ENCODE measurements around the gene GTPBP3. TPM values are rescaled to one million over a fixed set of nuclear protein-coding genes. Genes with fewer than 3 reads are reported as not detected.

GTPBP3 gene
- total and polyA plus RNA-seq, 3 experiments from 2014 or later = 13.3 to 55.7 (median 47.3) TPM

DNA sequence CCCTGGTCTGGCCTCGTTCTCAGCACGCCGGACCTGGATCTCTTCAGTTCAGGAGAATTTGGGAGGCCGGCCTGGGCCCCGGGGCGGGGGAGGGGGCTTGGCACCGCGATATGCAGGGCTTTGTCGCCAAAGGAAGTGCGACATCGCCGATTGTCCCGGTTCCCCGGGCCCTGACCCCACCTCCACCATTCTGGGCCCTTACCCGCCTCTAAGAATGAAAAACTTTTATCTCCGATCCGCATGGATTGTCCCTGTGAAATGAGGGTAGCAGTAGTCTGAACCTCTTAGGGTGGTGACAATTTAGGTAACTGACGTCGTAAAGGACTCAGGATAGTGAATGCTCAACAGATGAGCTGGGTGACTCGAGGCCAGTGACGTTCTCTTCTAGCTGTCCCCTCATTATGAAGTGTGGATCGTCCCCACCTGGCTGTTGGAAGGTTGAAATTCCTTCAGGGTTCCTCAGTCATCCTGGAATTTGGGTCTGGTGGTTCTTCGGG lies 27.3 kb upstream of the GTPBP3 start:
- Histone ChIP-seq H3K9me3 (ENCODE audit: low read length) (no peaks in the 10 kb centered on the region), H3K27ac (ENCODE audit: low read depth, low read length) (peak overlapping the region; percentile 89), H3K4me3 (ENCODE audit: low read length) (peak overlapping the region; percentile 93), H3K27me3 (ENCODE audit: insufficient read depth, low read length, poor library complexity, severe bottlenecking) (no peaks in the 10 kb centered on the region), H3K36me3 (ENCODE audit: insufficient read depth, low read length) (peaks cover 13% of the 10 kb centered on the region), H3K4me1 (ENCODE audit: insufficient read depth, low read length) (peaks cover 25% of the 10 kb centered on the region)
- Mint-ChIP-seq H3K4me1 (peaks cover 38 to 51% (median 41%) of the 10 kb centered on the region in 3 donors), H3K9me3 (no peaks in the 10 kb centered on the region), H3K27ac (peak overlapping the region; percentile 75 to 98 (median 94)), H3K36me3 (peaks cover 0 to 38% (median 0%) of the 10 kb centered on the region in 3 donors), H3K4me3 (peak overlapping the region; percentile 94 to 99 (median 98)), H3K27me3 (peaks cover 0 to 2% of the 10 kb centered on the region in 2 donors)
- ChIA-PET POLR2A (interaction anchor here (0.9 to 1.2 kb wide), 3 partner anchors 22 to 184 kb away, joined by 3 read pairs; no protein-coding TSS in a partner anchor), CTCF (interaction anchor here (1.5 to 2.1 kb wide), 4 partner anchors 15 to 36 kb away, joined by 3 to 13 read pairs (median 8); partner anchors contain the start of gene ANO8)
- no peak for DNase-seq

- peak overlapping the region in 5 of 8 donors; percentile 5 to 84 (median 81) for H3K27ac Mint-ChIP-seq
- H3K4me3 Mint-ChIP-seq = peak overlapping the region; percentile 26 to 83 (median 62)
- no peaks in the 10 kb centered on the region for H3K9me3 ChIP-seq (ENCODE audit: low read length)
- no peak overlapping the region for H3K27ac ChIP-seq (ENCODE audit: low read depth, low read length)
- peaks cover 17% of the 10 kb centered on the region for H3K4me1 ChIP-seq (ENCODE audit: insufficient read depth, low read length)
- DNase-seq = no peak
- H3K4me3 ChIP-seq (ENCODE audit: low read length) = no peak overlapping the region
- ChIA-PET CTCF (interaction anchor here (1.4 kb wide), 1 partner anchor 35 kb away, joined by 3 read pairs; no protein-coding TSS in a partner anchor), POLR2A (no interaction called here)
- peaks cover 29 to 38% (median 32%) of the 10 kb centered on the region in 3 donors for H3K4me1 Mint-ChIP-seq
- no peaks in the 10 kb centered on the region for H3K27me3 ChIP-seq (ENCODE audit: insufficient read depth, low read length, poor library complexity, severe bottlenecking)
- H3K27me3 Mint-ChIP-seq = peaks cover 0 to 2% of the 10 kb centered on the region in 2 donors
- H3K9me3 Mint-ChIP-seq = no peaks in the 10 kb centered on the region
- H3K36me3 ChIP-seq (ENCODE audit: insufficient read depth, low read length) = peaks cover 20% of the 10 kb centered on the region
- peaks cover 0 to 43% (median 0%) of the 10 kb centered on the region in 3 donors for H3K36me3 Mint-ChIP-seq
Measured at GRCh38 chr19:17311455-17312188, 25.7 kb upstream of the GTPBP3 start.

GRCh38 chr19:17312189-17313113 lies 24.9 kb upstream of the GTPBP3 start:
- H3K4me3 ChIP-seq (ENCODE audit: low read length) = no peak overlapping the region
- no peaks in the 10 kb centered on the region for H3K27me3 ChIP-seq (ENCODE audit: insufficient read depth, low read length, poor library complexity, severe bottlenecking)
- no peaks in the 10 kb centered on the region for H3K9me3 ChIP-seq (ENCODE audit: low read length)
- CTCF ChIA-PET = interaction anchor here (0.6 to 1.4 kb wide), 5 partner anchors 20 to 115 kb away, joined by 3 read pairs; no protein-coding TSS in a partner anchor
- H3K27me3 Mint-ChIP-seq = peaks cover 0 to 2% of the 10 kb centered on the region in 2 donors
- no peak overlapping the region for H3K27ac Mint-ChIP-seq
- no peak for DNase-seq
- H3K27ac ChIP-seq (ENCODE audit: low read depth, low read length) = no peak overlapping the region
- peaks cover 14% of the 10 kb centered on the region for H3K4me1 ChIP-seq (ENCODE audit: insufficient read depth, low read length)
- H3K36me3 ChIP-seq (ENCODE audit: insufficient read depth, low read length) = peaks cover 20% of the 10 kb centered on the region
- H3K9me3 Mint-ChIP-seq = no peaks in the 10 kb centered on the region
- H3K4me1 Mint-ChIP-seq = peaks cover 29 to 36% (median 31%) of the 10 kb centered on the region in 3 donors
- H3K4me3 Mint-ChIP-seq = peak overlapping the region in 1 of 7 donors; percentile 75
- H3K36me3 Mint-ChIP-seq = peaks cover 0 to 49% (median 0%) of the 10 kb centered on the region in 3 donors
- POLR2A ChIA-PET = interaction anchor here (0.5 to 0.6 kb wide), 2 partner anchors 24 to 127 kb away, joined by 3 to 9 read pairs; no protein-coding TSS in a partner anchor

DNA sequence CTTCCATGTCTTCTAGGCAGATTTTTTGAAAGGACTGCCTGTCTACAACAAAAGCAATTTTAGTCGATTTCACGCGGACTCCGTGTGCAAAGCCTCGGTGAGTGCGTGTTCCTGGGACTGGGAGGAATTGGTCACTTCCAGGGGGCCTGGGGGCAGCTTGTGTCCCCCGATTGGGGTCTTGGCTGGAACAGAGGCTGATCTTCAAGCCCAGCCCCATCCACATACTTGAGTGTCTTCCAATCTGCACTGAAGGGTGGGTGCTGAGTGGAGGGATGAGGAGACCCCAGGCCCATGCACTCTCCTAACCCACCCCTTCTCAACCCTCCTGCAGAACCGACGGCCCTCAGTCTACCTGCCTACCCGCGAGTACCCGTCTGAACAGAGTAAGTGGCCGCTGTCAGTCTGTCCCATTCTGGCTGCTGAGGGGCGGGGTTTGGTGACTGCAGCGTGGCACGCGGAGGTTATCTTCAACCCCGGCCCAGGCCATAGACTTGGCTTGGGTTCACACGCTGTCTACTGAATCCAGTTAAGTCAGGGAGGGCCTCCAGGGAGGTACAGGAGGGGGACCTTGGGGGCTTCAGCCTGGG lies 23.3 kb upstream of the GTPBP3 start:
- POLR2A ChIA-PET = no interaction called here
- CTCF ChIA-PET = interaction anchor here (0.9 kb wide), 1 partner anchor 92 kb away, joined by 3 read pairs; the partner anchor contains the start of gene BST2

DNA sequence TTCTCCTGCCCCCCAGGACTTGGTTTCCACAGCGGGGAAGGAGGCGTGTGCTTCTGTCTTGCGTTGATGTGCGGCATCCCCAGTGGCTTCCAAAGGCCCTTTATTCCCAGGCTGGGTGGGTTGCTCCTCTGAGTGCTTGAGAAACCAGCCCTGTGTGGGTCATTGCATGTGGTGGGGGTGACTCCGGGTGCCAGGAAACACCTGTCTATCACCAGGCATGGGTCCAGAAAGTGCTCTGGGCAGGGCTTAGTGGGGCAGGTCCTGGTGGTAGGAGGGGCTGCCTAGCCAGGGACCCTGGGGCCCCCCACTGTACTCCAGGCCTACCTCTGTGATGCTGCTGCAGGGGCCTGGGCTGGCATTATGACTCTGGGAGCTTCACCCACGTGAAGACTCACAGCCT lies 18.4 kb upstream of the GTPBP3 start:
- CTCF ChIA-PET = interaction anchor here (0.6 kb wide), 1 partner anchor 26 kb away, joined by 3 read pairs; no protein-coding TSS in a partner anchor
- no peak overlapping the region for H3K4me3 ChIP-seq (ENCODE audit: low read length)
- H3K9me3 ChIP-seq (ENCODE audit: low read length) = no peaks in the 10 kb centered on the region
- Mint-ChIP-seq H3K36me3 (peaks cover 0 to 59% (median 5%) of the 10 kb centered on the region in 3 donors), H3K4me3 (no peak overlapping the region), H3K9me3 (no peaks in the 10 kb centered on the region), H3K4me1 (peaks cover 0 to 10% (median 9%) of the 10 kb centered on the region in 3 donors), H3K27me3 (no peaks in the 10 kb centered on the region), H3K27ac (no peak overlapping the region)
- H3K27me3 ChIP-seq (ENCODE audit: insufficient read depth, low read length, poor library complexity, severe bottlenecking) = no peaks in the 10 kb centered on the region
- DNase-seq = no peak
- POLR2A ChIA-PET = no interaction called here
- peaks cover 15% of the 10 kb centered on the region for H3K36me3 ChIP-seq (ENCODE audit: insufficient read depth, low read length)
- H3K27ac ChIP-seq (ENCODE audit: low read depth, low read length) = no peak overlapping the region
- H3K4me1 ChIP-seq (ENCODE audit: insufficient read depth, low read length) = no peaks in the 10 kb centered on the region

More for the DNA sequence above, 23.3 kb upstream of the GTPBP3 start:
- peaks cover 20% of the 10 kb centered on the region for H3K36me3 ChIP-seq (ENCODE audit: insufficient read depth, low read length)
- H3K27me3 ChIP-seq (ENCODE audit: insufficient read depth, low read length, poor library complexity, severe bottlenecking) = no peaks in the 10 kb centered on the region
- peaks cover 21 to 27% (median 22%) of the 10 kb centered on the region in 3 donors for H3K4me1 Mint-ChIP-seq
- no peak for DNase-seq
- peaks cover 11% of the 10 kb centered on the region for H3K4me1 ChIP-seq (ENCODE audit: insufficient read depth, low read length)
- peaks cover 0 to 2% of the 10 kb centered on the region in 2 donors for H3K27me3 Mint-ChIP-seq
- H3K27ac ChIP-seq (ENCODE audit: low read depth, low read length) = no peak overlapping the region
- H3K9me3 ChIP-seq (ENCODE audit: low read length) = no peaks in the 10 kb centered on the region
- H3K4me3 ChIP-seq (ENCODE audit: low read length) = no peak overlapping the region
- peaks cover 0 to 55% (median 0%) of the 10 kb centered on the region in 3 donors for H3K36me3 Mint-ChIP-seq
- no peak overlapping the region for H3K27ac Mint-ChIP-seq
- H3K4me3 Mint-ChIP-seq = peak overlapping the region in 1 of 7 donors; percentile 33
- no peaks in the 10 kb centered on the region for H3K9me3 Mint-ChIP-seq

- H3K27ac ChIP-seq (ENCODE audit: low read depth, low read length) = no peak overlapping the region
- H3K4me1 ChIP-seq (ENCODE audit: insufficient read depth, low read length) = no peaks in the 10 kb centered on the region
- H3K4me3 ChIP-seq (ENCODE audit: low read length) = no peak overlapping the region
- Mint-ChIP-seq H3K36me3 (peaks cover 0 to 52% (median 5%) of the 10 kb centered on the region in 3 donors), H3K4me1 (peaks cover 0 to 10% (median 9%) of the 10 kb centered on the region in 3 donors), H3K4me3 (no peak overlapping the region), H3K27ac (no peak overlapping the region), H3K27me3 (no peaks in the 10 kb centered on the region), H3K9me3 (no peaks in the 10 kb centered on the region)
- ChIA-PET POLR2A (no interaction called here), CTCF (no interaction called here)
- no peaks in the 10 kb centered on the region for H3K27me3 ChIP-seq (ENCODE audit: insufficient read depth, low read length, poor library complexity, severe bottlenecking)
- peaks cover 8% of the 10 kb centered on the region for H3K36me3 ChIP-seq (ENCODE audit: insufficient read depth, low read length)
- no peak for DNase-seq
- no peaks in the 10 kb centered on the region for H3K9me3 ChIP-seq (ENCODE audit: low read length)
Measured at GRCh38 chr19:17319473-17320238, 17.7 kb upstream of the GTPBP3 start.

DNA sequence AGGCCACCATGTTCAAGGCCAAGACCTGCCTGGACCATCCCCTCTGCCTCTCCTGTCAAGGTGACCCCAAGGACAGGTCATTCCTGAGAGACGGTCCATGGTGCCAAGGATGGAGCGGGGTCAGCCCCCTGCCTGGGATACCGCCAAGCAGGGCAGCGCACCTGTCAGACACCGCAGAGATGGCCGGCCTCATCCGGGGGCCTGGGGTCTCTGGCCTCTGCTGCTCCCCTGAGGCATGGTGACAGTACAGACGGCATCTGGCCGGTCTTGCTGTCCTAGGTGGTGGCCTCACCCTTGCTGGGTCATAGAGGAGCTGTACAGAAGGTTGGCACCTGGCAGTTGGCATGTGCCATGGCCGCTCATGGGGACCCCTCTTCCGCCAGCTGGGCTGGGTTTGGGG lies 16.9 kb upstream of the GTPBP3 start:
- no peaks in the 10 kb centered on the region for H3K9me3 Mint-ChIP-seq
- no peaks in the 10 kb centered on the region for H3K9me3 ChIP-seq (ENCODE audit: low read length)
- CTCF ChIA-PET = interaction anchor here (0.9 kb wide), 1 partner anchor 11 kb away, joined by 3 read pairs; the partner anchor contains the start of gene DDA1
- H3K4me3 ChIP-seq (ENCODE audit: low read length) = no peak overlapping the region
- no peak overlapping the region for H3K27ac Mint-ChIP-seq
- POLR2A ChIA-PET = no interaction called here
- no peak for DNase-seq
- peaks cover 0 to 10% (median 9%) of the 10 kb centered on the region in 3 donors for H3K4me1 Mint-ChIP-seq
- H3K27me3 Mint-ChIP-seq = no peaks in the 10 kb centered on the region
- peaks cover 6% of the 10 kb centered on the region for H3K36me3 ChIP-seq (ENCODE audit: insufficient read depth, low read length)
- no peaks in the 10 kb centered on the region for H3K4me1 ChIP-seq (ENCODE audit: insufficient read depth, low read length)
- H3K4me3 Mint-ChIP-seq = no peak overlapping the region
- H3K36me3 Mint-ChIP-seq = peaks cover 0 to 48% (median 5%) of the 10 kb centered on the region in 3 donors
- no peaks in the 10 kb centered on the region for H3K27me3 ChIP-seq (ENCODE audit: insufficient read depth, low read length, poor library complexity, severe bottlenecking)
- no peak overlapping the region for H3K27ac ChIP-seq (ENCODE audit: low read depth, low read length)

Data from CD8-positive, alpha-beta memory T cell (primary cell).